NCI-H510A (cell line): ENCODE data around the gene LTF.

Source experiments
- DNase-seq: peaks from one replicate; lab custom pipeline; 2025; lab: John Stamatoyannopoulos, UW

Gene LTF

GRCh38 chr3:46490338-46491084 lies 25.8 kb upstream of the LTF start:
- no peak for DNase-seq

GRCh38 chr3:46489875-46490274 lies 25.2 kb upstream of the LTF start:
- no peak for DNase-seq

GRCh38 chr3:46489381-46489780 lies 24.7 kb upstream of the LTF start:
- DNase-seq, result no peak

- peak; percentile 82 for DNase-seq
These were observed 24.1 kb upstream of the LTF start for GRCh38 chr3:46488735-46489361.

GRCh38 chr3:46485779-46486175 lies 21.1 kb upstream of the LTF start:
- DNase-seq, result no peak

- DNase-seq, result peak; percentile 84
These were observed 20.4 kb upstream of the LTF start for GRCh38 chr3:46484911-46485778.

- no peak for DNase-seq
These were observed 19.7 kb upstream of the LTF start for GRCh38 chr3:46484388-46484787.

GRCh38 chr3:46483825-46484224 lies 19.1 kb upstream of the LTF start:
- DNase-seq, result no peak

- no peak for DNase-seq
These were observed 18.1 kb upstream of the LTF start for GRCh38 chr3:46482632-46483350.

- no peak for DNase-seq
These were observed 16.9 kb upstream of the LTF start for GRCh38 chr3:46481636-46482035.

- DNase-seq, result no peak
These were observed 15.9 kb upstream of the LTF start for GRCh38 chr3:46480491-46481195.

- DNase-seq, result no peak
These were observed 15.0 kb upstream of the LTF start for GRCh38 chr3:46479696-46480095.

- DNase-seq, result no peak
These were observed 14.3 kb upstream of the LTF start for GRCh38 chr3:46479021-46479420.

- DNase-seq, result no peak
These were observed 13.6 kb upstream of the LTF start for GRCh38 chr3:46478341-46478740.

- no peak for DNase-seq
These were observed 13.1 kb upstream of the LTF start for GRCh38 chr3:46477756-46478155.

GRCh38 chr3:46477145-46477544 lies 12.4 kb upstream of the LTF start:
- DNase-seq, result no peak

GRCh38 chr3:46472736-46473135 lies 8.0 kb upstream of the LTF start:
- DNase-seq, result no peak

- DNase-seq, result no peak
These were observed 6.7 kb upstream of the LTF start for GRCh38 chr3:46471371-46471914.

GRCh38 chr3:46470831-46471230 lies 6.1 kb upstream of the LTF start:
- DNase-seq, result no peak

- no peak for DNase-seq
These were observed 5.1 kb upstream of the LTF start for GRCh38 chr3:46469680-46470357.
